HG03039 (cell line): ENCODE results near the gene DIAPH2.
A peak's percentile ranks its signal among the peaks of the same experiment; 100 is the strongest.

ENCODE experiments used
- ATAC-seq: cut with Tn5 transposase; IDR thresholded peaks from one replicate; pipeline ENCODE4 v1.9.1; 2021; ENCODE audit warnings: mild to moderate bottlenecking, moderate library complexity; ENCODE audit not compliant: unreplicated experiment

The DIAPH2 gene

GRCh38 chrX:97155816-97156215 lies 471.2 kb downstream of the DIAPH2 start:
- no peak for ATAC-seq

- ATAC-seq = no peak
These were observed 473.6 kb downstream of the DIAPH2 start for GRCh38 chrX:97158269-97158668.

DNA sequence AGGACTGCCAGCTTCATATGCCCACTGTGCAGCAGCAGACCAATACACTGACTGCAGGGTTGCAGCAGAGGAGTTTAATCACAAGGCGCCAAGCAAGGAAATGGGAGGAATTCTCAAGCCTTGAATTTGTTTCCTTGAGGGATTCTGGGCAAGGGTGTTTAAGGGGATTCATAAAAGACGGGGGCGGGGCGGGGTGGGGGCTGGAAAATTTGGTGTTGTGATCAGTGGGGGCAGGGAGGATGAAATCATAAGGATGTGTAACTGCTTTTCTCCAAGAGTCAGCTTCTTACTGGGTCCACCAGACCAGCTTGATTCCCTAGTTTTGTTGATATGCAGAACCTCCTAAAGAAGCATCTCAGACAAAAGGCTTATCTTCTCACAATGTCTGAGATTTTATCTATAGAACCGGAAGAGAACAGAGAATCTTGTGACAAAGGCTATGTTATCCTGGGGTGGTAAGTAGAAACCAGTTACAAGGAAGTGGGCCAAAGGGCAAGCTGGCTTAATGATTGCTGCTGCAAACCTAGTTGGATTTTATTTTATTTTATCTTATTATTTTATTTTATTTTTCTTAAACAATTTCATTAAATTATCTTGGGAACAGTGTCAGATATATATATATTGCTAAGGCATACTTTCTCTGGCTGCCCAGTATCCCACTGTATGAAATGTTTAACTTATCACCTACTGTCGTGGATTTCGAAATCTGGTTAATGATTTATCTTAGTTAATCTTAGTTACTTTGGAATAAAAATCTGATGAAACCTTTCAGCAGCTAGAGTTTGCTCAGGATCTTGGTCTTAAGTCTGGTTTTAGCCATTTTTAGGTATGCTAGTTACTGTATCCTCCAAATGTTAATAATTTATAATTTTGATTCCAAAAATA lies 475.5 kb downstream of the DIAPH2 start:
- ATAC-seq = no peak

- no peak for ATAC-seq
These were observed 482.7 kb downstream of the DIAPH2 start for GRCh38 chrX:97167333-97167732.

DNA sequence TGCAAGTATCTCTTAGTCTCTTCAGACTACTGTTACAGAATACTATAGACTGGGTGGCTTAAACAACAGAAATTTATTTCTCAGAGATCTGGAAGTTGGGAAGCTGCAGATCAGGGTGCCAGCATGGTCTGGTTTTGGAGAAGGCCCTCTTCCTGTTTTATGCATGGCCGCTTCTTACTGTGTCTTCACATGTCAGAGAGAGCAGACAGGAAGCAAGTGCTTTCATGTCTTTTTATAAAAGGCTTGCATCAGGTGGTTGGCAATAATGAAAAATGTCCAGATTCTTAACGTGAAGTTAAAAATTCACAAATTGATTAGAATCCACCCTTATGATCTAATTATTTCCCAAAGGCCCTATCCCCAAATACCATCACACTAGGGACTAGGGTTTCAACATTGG lies 484.0 kb downstream of the DIAPH2 start:
- no peak for ATAC-seq

DNA sequence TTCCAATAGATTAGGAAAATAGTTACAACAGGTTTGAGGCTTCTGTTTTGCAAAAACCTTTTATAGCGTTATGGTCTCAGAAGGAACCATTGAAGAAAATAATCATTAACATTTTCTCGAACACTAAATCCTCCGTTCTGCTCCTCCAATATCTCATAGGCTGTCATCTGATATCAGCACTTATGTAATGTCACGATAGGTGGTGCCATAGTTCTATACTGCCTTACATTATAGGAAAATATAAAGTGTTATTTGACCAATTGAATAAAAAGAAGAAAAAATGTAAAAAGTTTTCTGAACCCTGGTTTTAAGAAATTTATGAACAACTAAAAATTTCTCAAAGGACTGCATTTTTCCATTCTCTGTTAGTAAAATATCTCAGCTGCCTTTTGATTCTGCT lies 490.5 kb downstream of the DIAPH2 start:
- ATAC-seq = no peak

- ATAC-seq = no peak
These were observed 505.0 kb downstream of the DIAPH2 start for GRCh38 chrX:97189668-97190067.

DNA sequence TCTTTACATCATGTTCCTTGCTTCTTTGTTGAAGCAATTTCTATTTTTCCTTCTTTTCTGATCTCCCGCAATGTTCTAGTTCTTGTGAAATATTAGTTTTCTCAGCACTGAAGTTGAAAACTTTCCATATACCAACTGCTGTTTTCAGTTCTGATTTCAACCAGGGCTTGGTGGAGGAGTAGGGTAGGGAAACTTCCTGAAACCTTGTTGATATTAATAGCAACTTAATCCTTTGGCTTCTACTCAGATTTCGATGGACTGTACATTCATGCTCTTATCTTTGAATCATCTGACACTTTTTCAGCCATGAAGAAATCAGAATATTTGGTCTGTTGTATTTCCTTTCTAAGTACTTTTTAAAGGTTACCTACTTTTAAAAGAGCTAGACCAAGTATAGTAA lies 514.9 kb downstream of the DIAPH2 start:
- no peak for ATAC-seq

DNA sequence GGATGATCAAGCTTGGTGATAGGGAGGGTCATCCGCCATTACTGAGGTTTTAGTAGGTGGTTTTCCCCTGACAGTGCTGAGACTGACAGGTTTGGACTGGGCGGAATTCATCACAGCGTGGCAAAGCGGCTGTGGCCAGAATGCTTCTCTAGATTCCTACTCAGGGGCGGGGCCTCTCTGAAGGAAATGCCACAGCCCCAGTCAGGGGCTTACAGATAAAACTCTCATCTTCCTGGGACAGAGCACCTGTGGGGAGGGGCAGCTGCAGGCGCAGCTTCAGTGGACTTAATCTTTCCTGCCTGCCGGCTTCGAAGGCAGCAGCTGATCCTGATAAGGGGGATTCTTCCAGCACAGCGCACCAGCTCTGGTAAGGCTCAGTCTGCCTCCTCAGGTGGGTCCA lies 515.8 kb downstream of the DIAPH2 start:
- no peak for ATAC-seq

DNA sequence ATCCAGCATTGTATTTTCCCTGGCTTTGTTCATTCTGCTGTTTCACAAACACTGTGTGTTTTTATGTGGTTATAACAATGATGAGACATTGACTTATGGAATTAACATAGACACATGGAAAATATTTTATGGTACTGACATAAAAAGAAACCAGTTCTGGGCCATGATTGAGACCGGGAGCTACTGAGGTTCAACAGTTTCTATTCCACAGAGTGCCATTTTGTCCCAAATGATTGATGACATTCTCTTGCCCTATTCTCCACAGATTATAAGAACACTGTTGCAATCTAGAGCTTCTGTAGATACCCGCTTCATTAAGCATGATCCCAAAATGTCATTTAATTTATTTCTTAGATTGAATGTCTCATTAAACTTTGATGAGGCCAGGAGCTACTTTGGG lies 525.9 kb downstream of the DIAPH2 start:
- ATAC-seq = no peak

- no peak for ATAC-seq
These were observed 526.4 kb downstream of the DIAPH2 start for GRCh38 chrX:97211070-97211469.

DNA sequence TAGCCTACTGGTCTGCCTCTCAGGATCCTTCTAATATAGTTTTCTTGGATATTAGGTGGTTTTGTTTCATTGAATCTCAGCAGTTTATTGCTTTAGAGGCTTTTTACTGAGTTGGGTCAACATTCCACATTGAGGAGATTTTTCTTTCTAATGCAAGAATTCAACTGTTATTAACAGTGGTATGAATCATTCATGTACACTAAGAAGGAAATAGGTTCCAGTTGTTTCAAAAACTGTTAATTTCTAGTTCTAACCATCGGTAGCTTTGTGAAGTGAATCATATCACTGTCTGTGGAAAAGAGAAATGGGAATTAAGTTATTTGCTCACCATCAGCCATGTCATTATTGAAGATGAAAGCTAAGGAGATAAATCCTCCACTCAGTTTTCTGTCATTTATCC lies 530.5 kb downstream of the DIAPH2 start:
- no peak for ATAC-seq

DNA sequence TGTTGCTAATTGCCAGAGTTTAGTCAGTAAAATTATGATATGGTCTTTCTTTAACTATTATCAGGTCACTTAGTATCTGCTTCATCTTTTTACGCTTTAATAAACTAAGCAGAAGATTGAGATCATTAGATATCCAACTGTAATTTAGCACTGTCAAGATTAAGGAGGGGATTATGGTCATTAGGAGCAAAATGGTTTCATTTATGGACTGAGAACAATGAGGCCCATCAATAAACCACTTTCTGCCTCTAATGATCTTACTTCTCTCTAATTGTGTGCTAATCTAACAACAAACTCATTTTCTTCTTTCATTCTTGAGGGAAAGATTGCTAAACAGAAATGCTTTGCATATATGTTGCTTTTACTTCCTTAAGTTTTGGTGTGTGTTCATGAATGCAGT lies 539.5 kb downstream of the DIAPH2 start:
- no peak for ATAC-seq

DNA sequence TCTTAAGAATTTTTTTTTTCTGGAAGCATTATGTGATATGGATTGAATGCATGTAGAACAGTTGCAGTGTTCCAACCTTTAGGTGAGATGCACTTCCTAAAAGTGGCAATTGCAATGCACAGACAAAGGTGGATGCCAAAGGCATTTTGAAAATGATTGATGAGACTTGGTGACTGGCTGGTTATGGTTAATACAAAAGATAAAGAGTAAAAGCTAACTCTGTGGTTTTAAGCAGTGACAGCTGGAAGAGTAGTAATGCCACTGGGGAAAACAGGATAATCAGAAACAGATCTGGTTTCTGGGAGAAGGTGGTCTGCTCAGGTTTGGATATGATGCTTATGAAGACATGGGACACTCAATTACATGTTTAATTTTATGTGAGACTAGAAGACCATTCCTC lies 544.7 kb downstream of the DIAPH2 start:
- ATAC-seq = no peak

DNA sequence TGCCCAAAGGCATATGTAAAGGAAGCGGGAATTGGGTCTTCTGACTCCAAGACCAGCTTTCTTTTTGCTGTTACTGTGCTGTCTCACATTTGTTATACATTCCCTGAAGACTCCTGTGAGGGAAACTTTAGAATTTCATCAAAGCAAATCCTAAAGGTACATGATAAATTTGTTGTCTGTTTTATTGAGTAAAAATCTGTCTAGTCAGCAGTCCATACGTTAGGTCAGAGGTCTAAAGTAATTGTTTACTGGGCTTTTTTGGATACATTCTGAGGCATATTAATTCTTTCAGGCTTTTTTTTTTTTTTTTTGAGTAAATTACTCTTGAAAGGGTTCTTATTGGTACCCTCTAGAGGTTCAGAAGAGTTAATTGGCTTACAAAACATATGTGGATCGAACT lies 546.3 kb downstream of the DIAPH2 start:
- no peak for ATAC-seq

DNA sequence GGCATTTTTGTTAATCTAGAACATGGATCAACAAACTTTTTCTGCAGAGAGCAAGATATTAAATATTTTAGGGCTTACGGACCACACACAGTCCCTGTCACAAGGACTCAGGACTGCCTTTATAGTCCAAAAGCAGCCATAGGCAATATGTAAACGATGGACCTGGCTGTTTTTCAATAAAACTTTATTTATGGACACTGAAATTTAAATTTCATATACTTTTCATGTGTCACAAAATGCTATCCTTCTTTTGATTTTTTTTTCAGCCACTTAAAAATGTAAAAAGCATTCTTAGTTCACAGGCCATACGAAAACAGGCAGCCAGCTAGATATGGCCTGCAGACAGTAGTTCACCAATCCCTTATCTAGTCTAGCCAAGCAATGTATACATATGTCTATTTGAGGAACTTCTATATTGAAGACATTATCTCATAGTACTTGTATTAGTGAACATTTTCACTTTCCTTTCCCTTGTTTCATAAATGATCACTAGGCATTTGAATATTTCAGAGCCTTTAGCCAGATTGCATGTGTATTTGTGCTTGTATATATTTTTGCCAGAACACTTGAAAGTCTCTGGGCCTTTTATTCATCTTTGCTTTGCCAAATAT lies 549.9 kb downstream of the DIAPH2 start:
- peak; percentile 99 for ATAC-seq

DNA sequence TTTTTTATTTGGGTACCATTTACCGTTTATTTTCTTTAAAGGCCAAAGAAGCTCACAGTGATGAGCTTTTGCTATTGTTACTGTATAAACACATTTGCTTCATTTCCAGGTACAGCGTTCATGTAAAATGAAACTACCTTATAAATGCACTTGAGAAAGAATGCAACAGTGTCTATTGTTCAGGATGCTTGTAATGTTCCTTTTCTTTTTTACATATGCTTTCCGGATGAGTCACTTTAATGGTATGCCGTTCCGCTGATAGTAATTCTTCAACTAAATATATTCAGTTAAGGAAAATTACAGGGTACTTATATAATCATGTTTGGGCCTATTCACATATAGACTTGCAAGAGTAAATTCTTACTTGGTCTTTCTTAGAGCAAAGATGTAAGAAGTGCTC lies 554.0 kb downstream of the DIAPH2 start:
- no peak for ATAC-seq

- no peak for ATAC-seq
These were observed 567.5 kb downstream of the DIAPH2 start for GRCh38 chrX:97252111-97252510.

GRCh38 chrX:97260679-97261078 lies 576.0 kb downstream of the DIAPH2 start:
- no peak for ATAC-seq

GRCh38 chrX:97266406-97267121 lies 581.9 kb downstream of the DIAPH2 start:
- no peak for ATAC-seq

- no peak for ATAC-seq
These were observed 582.9 kb downstream of the DIAPH2 start for GRCh38 chrX:97267396-97268181.
